Calu3 (cell line): ENCODE measurements around the gene PON1. TPM values are rescaled to one million over a fixed set of nuclear protein-coding genes. Genes with fewer than 3 reads are reported as not detected.

Experiments
- Bru-seq: library from RNA; stranded (reverse); fragments of 400-500 nt; gene quantifications from one replicate; lab custom pipeline; 2021; lab: Mats Ljungman, UMichigan
- BruChase-seq, 2 experiments: library from RNA; stranded (reverse); fragments of 400-500 nt; gene quantifications; one replicate each; lab custom pipeline; 2021; lab: Mats Ljungman, UMichigan
- BruUV-seq: library from RNA; stranded (reverse); fragments of 400-500 nt; replicated peaks from 2 replicates; lab custom pipeline; 2021; lab: Mats Ljungman, UMichigan
- CTCF ChIA-PET: fragments of 300-600 bp; sonication (Branson Sonifier 250); formaldehyde crosslinking; loops from one replicate; lab custom pipeline; 2022; ENCODE audit warnings: antibody characterized with exemption; lab: Charles Lee
- DNase-seq: peaks from one replicate; pipeline ENCODE4 v3.0.0; 2022
- H3K27ac Mint-ChIP-seq: one replicate; pipeline ENCODE4 v1.8.0; 2022; ENCODE audit warnings: mixed read lengths; ENCODE audit not compliant: unreplicated experiment
- H3K27me3 Mint-ChIP-seq: one replicate; pipeline ENCODE4 v1.8.0; 2022; ENCODE audit warnings: mixed read lengths; ENCODE audit not compliant: unreplicated experiment
- H3K36me3 Mint-ChIP-seq: one replicate; pipeline ENCODE4 v1.8.0; 2022; ENCODE audit warnings: mild to moderate bottlenecking, moderate library complexity, mixed read lengths; ENCODE audit not compliant: insufficient read depth, unreplicated experiment
- H3K4me1 Mint-ChIP-seq: one replicate; pipeline ENCODE4 v1.8.0; 2022; ENCODE audit warnings: mild to moderate bottlenecking, low read depth, mixed read lengths; ENCODE audit not compliant: unreplicated experiment
- H3K4me3 Mint-ChIP-seq: one replicate; pipeline ENCODE4 v1.8.0; 2022; ENCODE audit warnings: mild to moderate bottlenecking, low read depth, moderate library complexity, mixed read lengths; ENCODE audit not compliant: unreplicated experiment
- H3K9me3 Mint-ChIP-seq: one replicate; pipeline ENCODE4 v1.8.0; 2022; ENCODE audit warnings: low read depth, mixed read lengths; ENCODE audit not compliant: unreplicated experiment
- intact Hi-C: fragments of 100-400 bp; cut with micrococcal nuclease; formaldehyde crosslinking; loops from one replicate; pipeline ENCODE4 v1.10.0; 2022; ENCODE audit not compliant: unreplicated experiment
- long read RNA-seq: library from polyadenylated mRNA; stranded (forward); transcript quantifications from one replicate; pipeline ENCODE4 v2.0.0, GENCODE V29; 2022
- total RNA-seq: library from RNA; stranded (reverse); gene quantifications from 2 replicates; pipeline ENCODE4 v1.2.3, GENCODE V29; 2022
- TF ChIP-seq, protein P1 (sequence below): fragments of 200-600 bp; IDR thresholded peaks from one replicate; pipeline ENCODE4 v1.8.0; 2022; ENCODE audit warnings: antibody characterized with exemption; ENCODE audit not compliant: unreplicated experiment

Gene PON1
- total RNA-seq (0.71 TPM in 1 of 2 replicates, not detected in the other), Bru-seq, nascent RNA (percentile 27 among the genes with signal in this experiment), BruChase-seq, experiment 1, labeled RNA remaining after a 6-hour chase (percentile 18 among the genes with signal in this experiment), BruChase-seq, experiment 2, labeled RNA remaining after a 2-hour chase (percentile 18 among the genes with signal in this experiment)
- long read RNA-seq, partial matches to known transcripts = 1 of 1 reads
- long read RNA-seq, other reads (novel, unspliced or antisense) = 0 of 1 reads

DNA sequence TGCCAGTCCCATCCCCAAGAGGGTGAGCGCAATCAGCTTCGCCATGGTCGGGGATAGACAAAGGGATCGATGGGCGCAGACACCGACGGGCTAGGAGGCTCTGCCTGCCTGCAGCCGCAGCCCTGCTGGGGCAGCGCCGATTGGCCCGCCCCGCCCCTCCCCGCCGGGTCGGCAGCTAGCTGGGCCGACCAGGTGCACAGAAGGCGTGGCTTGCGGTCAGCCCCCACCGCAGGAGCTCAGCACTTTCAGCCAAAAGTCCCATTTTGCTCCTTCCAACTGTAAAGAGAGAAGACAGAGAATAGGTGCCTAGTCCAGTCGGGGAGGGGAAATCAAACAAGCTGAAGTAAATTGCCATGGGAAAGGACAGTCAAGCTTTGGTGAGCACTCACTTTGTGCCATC, at the start of gene PON1:
Gene PON1, minus strand, starts transcription at position 102 of the 400 bp plus-strand sequence. Its CDS starts 57 bp downstream, at position 45.
- TF ChIP-seq, protein P1, sequence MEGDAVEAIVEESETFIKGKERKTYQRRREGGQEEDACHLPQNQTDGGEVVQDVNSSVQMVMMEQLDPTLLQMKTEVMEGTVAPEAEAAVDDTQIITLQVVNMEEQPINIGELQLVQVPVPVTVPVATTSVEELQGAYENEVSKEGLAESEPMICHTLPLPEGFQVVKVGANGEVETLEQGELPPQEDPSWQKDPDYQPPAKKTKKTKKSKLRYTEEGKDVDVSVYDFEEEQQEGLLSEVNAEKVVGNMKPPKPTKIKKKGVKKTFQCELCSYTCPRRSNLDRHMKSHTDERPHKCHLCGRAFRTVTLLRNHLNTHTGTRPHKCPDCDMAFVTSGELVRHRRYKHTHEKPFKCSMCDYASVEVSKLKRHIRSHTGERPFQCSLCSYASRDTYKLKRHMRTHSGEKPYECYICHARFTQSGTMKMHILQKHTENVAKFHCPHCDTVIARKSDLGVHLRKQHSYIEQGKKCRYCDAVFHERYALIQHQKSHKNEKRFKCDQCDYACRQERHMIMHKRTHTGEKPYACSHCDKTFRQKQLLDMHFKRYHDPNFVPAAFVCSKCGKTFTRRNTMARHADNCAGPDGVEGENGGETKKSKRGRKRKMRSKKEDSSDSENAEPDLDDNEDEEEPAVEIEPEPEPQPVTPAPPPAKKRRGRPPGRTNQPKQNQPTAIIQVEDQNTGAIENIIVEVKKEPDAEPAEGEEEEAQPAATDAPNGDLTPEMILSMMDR = no peak
- Mint-ChIP-seq H3K27me3 (peaks cover 17% of the 10 kb centered on the region), H3K4me1 (no peaks in the 10 kb centered on the region), H3K4me3 (peak within 1 kb of the TSS; percentile 35), H3K27ac (no peak within 1 kb of the TSS), H3K36me3 (no peaks in the 10 kb centered on the region), H3K9me3 (no peaks in the 10 kb centered on the region)
- BruUV-seq = no TSS peak
- intact Hi-C loops = no loop called here
- CTCF ChIA-PET = no interaction called here
- DNase-seq = peak; percentile 6

DNA sequence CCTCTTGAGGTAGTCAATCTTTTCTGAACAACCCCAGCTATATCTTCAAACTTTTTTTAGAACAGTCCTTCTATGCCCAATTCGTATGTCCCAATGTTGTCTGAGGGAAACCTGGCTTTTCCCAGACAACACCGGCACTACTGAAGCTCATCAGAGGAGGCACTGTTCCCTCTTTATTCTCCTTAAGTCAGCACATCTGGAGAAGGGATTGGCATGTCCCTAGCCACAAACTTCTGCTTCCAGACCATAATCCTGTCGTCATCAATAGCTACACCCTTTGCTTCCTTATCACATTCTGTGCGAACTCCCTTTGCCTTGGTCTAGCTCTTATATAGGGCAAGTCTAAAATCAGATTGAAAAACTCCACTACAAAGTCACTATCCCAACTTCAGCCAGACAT, 49.0 kb upstream of the PON1 start:
- no peaks in the 10 kb centered on the region for H3K4me1 Mint-ChIP-seq
- no peak overlapping the region for H3K27ac Mint-ChIP-seq
- BruUV-seq = no TSS peak
- intact Hi-C loops = no loop called here
- H3K36me3 Mint-ChIP-seq = no peaks in the 10 kb centered on the region
- no peak for DNase-seq
- CTCF ChIA-PET = no interaction called here
- TF ChIP-seq, protein P1 = no peak
- no peaks in the 10 kb centered on the region for H3K27me3 Mint-ChIP-seq
- H3K4me3 Mint-ChIP-seq = no peak overlapping the region
- H3K9me3 Mint-ChIP-seq = peaks cover 4% of the 10 kb centered on the region

DNA sequence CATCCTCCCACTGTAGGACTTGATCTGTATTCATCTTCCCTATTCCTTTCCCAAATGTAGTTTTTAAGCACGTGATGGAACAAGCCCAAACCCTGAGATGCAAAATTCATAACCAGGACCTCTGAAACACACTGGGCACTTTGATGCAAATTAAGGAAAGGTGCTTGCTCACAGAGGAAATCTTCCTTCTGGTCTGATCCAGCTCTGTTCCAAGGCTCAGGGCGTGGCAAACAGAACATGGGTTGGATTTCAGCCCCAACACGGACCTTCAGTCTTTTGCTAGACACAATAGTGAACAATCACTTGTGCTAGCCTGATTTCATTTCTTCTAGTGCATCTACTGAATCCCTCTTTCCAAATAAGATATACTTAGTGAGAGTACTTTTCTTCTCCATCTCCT, 43.9 kb upstream of the PON1 start:
- Mint-ChIP-seq H3K4me3 (no peak overlapping the region), H3K9me3 (no peaks in the 10 kb centered on the region), H3K27ac (no peak overlapping the region), H3K27me3 (no peaks in the 10 kb centered on the region), H3K36me3 (no peaks in the 10 kb centered on the region), H3K4me1 (no peaks in the 10 kb centered on the region)
- TF ChIP-seq, protein P1 = no peak
- no TSS peak for BruUV-seq
- CTCF ChIA-PET = no interaction called here
- intact Hi-C loops = no loop called here
- DNase-seq = no peak

DNA sequence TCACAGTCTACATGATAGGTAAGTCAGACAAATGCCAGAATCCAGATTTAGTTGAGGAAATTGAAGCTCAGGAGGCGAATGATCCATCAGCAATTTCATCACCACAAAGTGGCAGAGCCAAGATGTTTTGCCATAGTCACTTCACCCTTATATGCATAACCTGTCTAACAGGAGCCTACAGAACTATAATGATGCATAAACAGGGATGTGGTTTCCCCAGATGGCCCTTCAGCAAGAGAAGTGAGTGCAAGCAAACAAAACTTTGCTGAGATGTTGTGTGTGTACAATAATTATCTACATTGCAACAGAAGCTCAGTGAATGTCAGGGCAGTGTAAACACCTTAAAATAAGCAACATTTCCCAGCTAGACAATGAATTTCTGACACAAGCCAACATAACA, 43.3 kb upstream of the PON1 start:
- Mint-ChIP-seq H3K4me1 (no peaks in the 10 kb centered on the region), H3K27ac (no peak overlapping the region), H3K36me3 (no peaks in the 10 kb centered on the region), H3K9me3 (no peaks in the 10 kb centered on the region), H3K4me3 (no peak overlapping the region), H3K27me3 (no peaks in the 10 kb centered on the region)
- intact Hi-C loops = no loop called here
- DNase-seq = no peak
- TF ChIP-seq, protein P1 = no peak
- CTCF ChIA-PET = interaction anchor here (0.9 kb wide), 1 partner anchor 80 kb away, joined by 3 read pairs; no protein-coding TSS in a partner anchor
- BruUV-seq = no TSS peak
